ENCODE measurements around the gene RNF130. TPM values are rescaled to one million over a fixed set of nuclear protein-coding genes. Genes with fewer than 3 reads are reported as not detected.

The RNF130 gene
- total RNA-seq, 1 donor from 2014 or later: 29.8 TPM

- H3K4me1 Mint-ChIP-seq (ENCODE audit: low read depth, unreplicated experiment): peaks cover 18% of the 10 kb centered on the region
- Histone ChIP-seq H3K27me3 (ENCODE audit: insufficient read depth, low read length) (no peaks in the 10 kb centered on the region), H3K79me2 (ENCODE audit: insufficient read depth, low read length) (peaks cover 4% of the 10 kb centered on the region), H3K36me3 (ENCODE audit: insufficient read depth, low read length) (no peaks in the 10 kb centered on the region), H3K4me2 (ENCODE audit: low read length) (no peak overlapping the region), H3K4me3 (ENCODE audit: insufficient read depth, low read depth, low read length) (no peak overlapping the region), H2AFZ (ENCODE audit: low read depth, low read length) (no peak overlapping the region), H3K27ac (ENCODE audit: low read depth, low read length) (no peak overlapping the region), H3K9ac (ENCODE audit: low read length) (no peak overlapping the region), H3K4me1 (ENCODE audit: insufficient read depth, low read length) (no peaks in the 10 kb centered on the region), H4K20me1 (ENCODE audit: insufficient read depth, low read length) (peaks cover 19% of the 10 kb centered on the region), H3K9me3 (ENCODE audit: insufficient read depth, low read depth, low read length) (no peaks in the 10 kb centered on the region)
- H3K4me3 Mint-ChIP-seq (ENCODE audit: unreplicated experiment): no peak overlapping the region
- H3K9me3 Mint-ChIP-seq (ENCODE audit: unreplicated experiment): no peaks in the 10 kb centered on the region
- H3K36me3 Mint-ChIP-seq (ENCODE audit: low read depth, unreplicated experiment): peaks cover 2% of the 10 kb centered on the region
- H3K27me3 Mint-ChIP-seq (ENCODE audit: low read depth, unreplicated experiment): no peaks in the 10 kb centered on the region
- TF ChIP-seq EZH2 (IDR thresholded peaks at IDR 0.05; ENCODE audit: insufficient read depth, low read length) (no peak), CTCF (IDR thresholded peaks at IDR 0.05; ENCODE audit: insufficient read depth, low read depth, low read length) (no peak)
- no peak overlapping the region for H3K27ac Mint-ChIP-seq (ENCODE audit: unreplicated experiment)
- no peak for FAIRE-seq
- DNase-seq (ENCODE audit: low read depth): no peak
Observed at GRCh38 chr5:180009581-180009980, 62.0 kb downstream of the RNF130 start.

- Mint-ChIP-seq H3K4me3 (ENCODE audit: unreplicated experiment) (no peak overlapping the region), H3K9me3 (ENCODE audit: unreplicated experiment) (no peaks in the 10 kb centered on the region), H3K36me3 (ENCODE audit: low read depth, unreplicated experiment) (peaks cover 2% of the 10 kb centered on the region), H3K27ac (ENCODE audit: unreplicated experiment) (no peak overlapping the region), H3K4me1 (ENCODE audit: low read depth, unreplicated experiment) (peaks cover 20% of the 10 kb centered on the region), H3K27me3 (ENCODE audit: low read depth, unreplicated experiment) (no peaks in the 10 kb centered on the region)
- Histone ChIP-seq H3K79me2 (ENCODE audit: insufficient read depth, low read length) (peaks cover 4% of the 10 kb centered on the region), H3K9ac (ENCODE audit: low read length) (no peak overlapping the region), H2AFZ (ENCODE audit: low read depth, low read length) (no peak overlapping the region), H3K4me3 (ENCODE audit: insufficient read depth, low read depth, low read length) (no peak overlapping the region), H3K4me1 (ENCODE audit: insufficient read depth, low read length) (no peaks in the 10 kb centered on the region), H3K9me3 (ENCODE audit: insufficient read depth, low read depth, low read length) (no peaks in the 10 kb centered on the region), H3K36me3 (ENCODE audit: insufficient read depth, low read length) (no peaks in the 10 kb centered on the region), H4K20me1 (ENCODE audit: insufficient read depth, low read length) (peaks cover 24% of the 10 kb centered on the region), H3K4me2 (ENCODE audit: low read length) (no peak overlapping the region), H3K27ac (ENCODE audit: low read depth, low read length) (no peak overlapping the region), H3K27me3 (ENCODE audit: insufficient read depth, low read length) (no peaks in the 10 kb centered on the region)
- FAIRE-seq (no peak), DNase-seq (ENCODE audit: low read depth) (no peak)
- no peak for TF ChIP-seq CTCF (IDR thresholded peaks at IDR 0.05; ENCODE audit: insufficient read depth, low read depth, low read length)
- no peak for TF ChIP-seq EZH2 (IDR thresholded peaks at IDR 0.05; ENCODE audit: insufficient read depth, low read length)
Observed at GRCh38 chr5:180008433-180008832, 63.1 kb downstream of the RNF130 start.

GRCh38 chr5:180007582-180007981, 64.0 kb downstream of the RNF130 start:
- Mint-ChIP-seq H3K4me1 (ENCODE audit: low read depth, unreplicated experiment) (peaks cover 20% of the 10 kb centered on the region), H3K27ac (ENCODE audit: unreplicated experiment) (no peak overlapping the region), H3K4me3 (ENCODE audit: unreplicated experiment) (no peak overlapping the region), H3K27me3 (ENCODE audit: low read depth, unreplicated experiment) (no peaks in the 10 kb centered on the region), H3K9me3 (ENCODE audit: unreplicated experiment) (no peaks in the 10 kb centered on the region), H3K36me3 (ENCODE audit: low read depth, unreplicated experiment) (no peaks in the 10 kb centered on the region)
- no peak overlapping the region for H3K27ac ChIP-seq (ENCODE audit: low read depth, low read length)
- H3K4me1 ChIP-seq (ENCODE audit: insufficient read depth, low read length): no peaks in the 10 kb centered on the region
- no peak overlapping the region for H3K4me3 ChIP-seq (ENCODE audit: insufficient read depth, low read depth, low read length)
- H3K79me2 ChIP-seq (ENCODE audit: insufficient read depth, low read length): peaks cover 4% of the 10 kb centered on the region
- DNase-seq (ENCODE audit: low read depth) (no peak), FAIRE-seq (no peak)
- TF ChIP-seq CTCF (IDR thresholded peaks at IDR 0.05; ENCODE audit: insufficient read depth, low read depth, low read length) (no peak), EZH2 (IDR thresholded peaks at IDR 0.05; ENCODE audit: insufficient read depth, low read length) (no peak)
- H3K27me3 ChIP-seq (ENCODE audit: insufficient read depth, low read length): no peaks in the 10 kb centered on the region
- no peak overlapping the region for H3K4me2 ChIP-seq (ENCODE audit: low read length)
- H4K20me1 ChIP-seq (ENCODE audit: insufficient read depth, low read length): peaks cover 24% of the 10 kb centered on the region
- H3K9ac ChIP-seq (ENCODE audit: low read length): no peak overlapping the region
- H3K36me3 ChIP-seq (ENCODE audit: insufficient read depth, low read length): no peaks in the 10 kb centered on the region
- no peak overlapping the region for H2AFZ ChIP-seq (ENCODE audit: low read depth, low read length)
- no peaks in the 10 kb centered on the region for H3K9me3 ChIP-seq (ENCODE audit: insufficient read depth, low read depth, low read length)

All from astrocyte (in vitro differentiated cells and primary cell).